ENCODE results near the gene MGP.

MGP gene

DNA sequence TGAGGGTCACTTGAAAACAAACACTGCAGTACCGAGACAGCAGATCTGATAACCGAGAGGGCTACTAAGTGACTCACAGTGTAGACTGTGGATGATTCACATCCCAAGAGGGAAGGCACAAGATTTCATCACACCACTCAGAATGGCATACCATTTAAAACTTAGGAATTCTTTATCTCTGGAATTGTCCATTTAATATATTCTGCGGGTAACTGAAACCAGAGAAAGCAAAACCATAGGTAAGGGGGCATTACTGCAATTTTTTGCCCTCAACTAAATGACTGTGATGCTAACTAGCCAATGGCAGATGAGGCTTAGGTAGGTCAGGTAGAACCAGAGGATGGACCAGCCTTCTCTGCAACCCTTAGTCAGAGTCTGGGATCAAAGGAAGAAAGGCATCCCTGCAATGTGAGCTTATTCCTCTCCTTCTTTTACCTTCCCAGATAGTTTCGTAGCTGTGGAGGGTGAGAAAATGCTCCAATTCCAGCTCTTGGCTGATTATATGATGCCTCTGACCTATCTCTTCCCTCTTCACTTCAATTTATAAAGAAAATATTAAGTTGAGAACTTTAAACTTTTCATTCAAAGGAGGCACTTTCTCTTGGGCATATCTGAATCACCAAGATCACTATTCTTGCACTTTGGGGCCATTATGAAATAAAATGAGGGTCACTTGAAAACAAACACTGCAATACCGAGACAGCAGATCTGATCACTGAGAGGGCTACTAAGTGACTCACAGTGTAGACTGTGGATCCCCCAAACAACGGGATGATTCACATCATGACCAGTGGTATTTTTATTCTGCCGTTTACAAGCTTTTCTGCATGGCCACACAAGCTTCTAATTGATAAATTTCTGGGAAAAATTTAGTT, 49.1 kb downstream of the MGP start:
- DNase-seq (ENCODE audit: low read depth) = peak; percentile 38
- TF ChIP-seq, protein P1, sequence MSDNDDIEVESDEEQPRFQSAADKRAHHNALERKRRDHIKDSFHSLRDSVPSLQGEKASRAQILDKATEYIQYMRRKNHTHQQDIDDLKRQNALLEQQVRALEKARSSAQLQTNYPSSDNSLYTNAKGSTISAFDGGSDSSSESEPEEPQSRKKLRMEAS (IDR thresholded peaks at IDR 0.05; ENCODE audit: low read depth, low read length) = no peak
- no peak overlapping the region for H3K4me3 ChIP-seq (ENCODE audit: low read depth, low read length)

DNA sequence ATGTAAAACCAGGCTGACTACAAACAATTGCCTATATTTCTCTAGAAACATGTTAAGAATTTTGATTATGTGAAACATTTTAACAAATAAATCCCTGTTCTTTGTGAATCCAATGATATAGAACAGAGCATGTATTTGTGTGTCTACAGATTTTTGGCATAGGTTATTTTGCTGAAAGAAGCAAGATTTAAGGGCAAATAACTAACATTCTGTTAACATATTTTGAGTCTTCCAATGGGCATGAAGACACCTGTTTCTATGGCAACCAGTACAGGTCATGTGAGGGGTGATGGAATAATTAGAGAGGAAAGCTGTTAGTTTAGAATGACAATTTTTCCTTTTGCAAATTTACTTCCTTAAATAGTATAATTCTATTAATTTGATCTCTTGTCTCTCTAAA, 51.1 kb downstream of the MGP start:
- TF ChIP-seq, protein P1 (IDR thresholded peaks at IDR 0.05; ENCODE audit: low read depth, low read length) = no peak
- no peak for TF ChIP-seq POLR2A (IDR thresholded peaks at IDR 0.05; ENCODE audit: extremely low read depth, insufficient read length)
- H3K4me3 ChIP-seq (ENCODE audit: low read depth, low read length) = no peak overlapping the region

DNA sequence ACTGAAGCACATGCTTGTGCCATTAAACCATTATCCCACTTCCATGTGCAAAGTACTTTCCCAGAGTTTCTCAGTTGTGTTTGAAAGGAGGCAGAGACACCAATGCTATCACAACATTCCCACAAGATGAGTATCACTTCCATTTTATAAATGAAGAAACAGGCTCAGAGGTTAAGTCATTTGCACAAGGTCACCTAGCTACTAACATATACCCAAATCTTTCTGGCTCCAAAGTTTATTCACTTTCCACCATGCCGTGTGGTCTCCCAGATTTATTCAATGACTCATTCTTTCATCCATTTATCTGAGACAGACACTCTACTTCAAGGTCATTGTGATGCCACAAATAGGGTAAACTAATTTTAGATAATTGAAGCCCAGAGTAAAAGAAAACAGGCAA, 51.7 kb downstream of the MGP start:
- TF ChIP-seq, protein P2, sequence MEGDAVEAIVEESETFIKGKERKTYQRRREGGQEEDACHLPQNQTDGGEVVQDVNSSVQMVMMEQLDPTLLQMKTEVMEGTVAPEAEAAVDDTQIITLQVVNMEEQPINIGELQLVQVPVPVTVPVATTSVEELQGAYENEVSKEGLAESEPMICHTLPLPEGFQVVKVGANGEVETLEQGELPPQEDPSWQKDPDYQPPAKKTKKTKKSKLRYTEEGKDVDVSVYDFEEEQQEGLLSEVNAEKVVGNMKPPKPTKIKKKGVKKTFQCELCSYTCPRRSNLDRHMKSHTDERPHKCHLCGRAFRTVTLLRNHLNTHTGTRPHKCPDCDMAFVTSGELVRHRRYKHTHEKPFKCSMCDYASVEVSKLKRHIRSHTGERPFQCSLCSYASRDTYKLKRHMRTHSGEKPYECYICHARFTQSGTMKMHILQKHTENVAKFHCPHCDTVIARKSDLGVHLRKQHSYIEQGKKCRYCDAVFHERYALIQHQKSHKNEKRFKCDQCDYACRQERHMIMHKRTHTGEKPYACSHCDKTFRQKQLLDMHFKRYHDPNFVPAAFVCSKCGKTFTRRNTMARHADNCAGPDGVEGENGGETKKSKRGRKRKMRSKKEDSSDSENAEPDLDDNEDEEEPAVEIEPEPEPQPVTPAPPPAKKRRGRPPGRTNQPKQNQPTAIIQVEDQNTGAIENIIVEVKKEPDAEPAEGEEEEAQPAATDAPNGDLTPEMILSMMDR (IDR thresholded peaks at IDR 0.05; ENCODE audit: low read depth, low read length) = no peak
- TF ChIP-seq, protein P1 (IDR thresholded peaks at IDR 0.05; ENCODE audit: low read depth, low read length) = no peak
- TF ChIP-seq MYC (IDR thresholded peaks at IDR 0.05; ENCODE audit: low read depth, low read length) = no peak
- no peak for TF ChIP-seq POLR2A (IDR thresholded peaks at IDR 0.05; ENCODE audit: extremely low read depth, insufficient read length)
- no peak overlapping the region for H3K4me3 ChIP-seq (ENCODE audit: low read depth, low read length)
- DNase-seq (ENCODE audit: low read depth) = no peak

More for the DNA sequence above, 51.1 kb downstream of the MGP start:
- DNase-seq (ENCODE audit: low read depth) = no peak

DNA sequence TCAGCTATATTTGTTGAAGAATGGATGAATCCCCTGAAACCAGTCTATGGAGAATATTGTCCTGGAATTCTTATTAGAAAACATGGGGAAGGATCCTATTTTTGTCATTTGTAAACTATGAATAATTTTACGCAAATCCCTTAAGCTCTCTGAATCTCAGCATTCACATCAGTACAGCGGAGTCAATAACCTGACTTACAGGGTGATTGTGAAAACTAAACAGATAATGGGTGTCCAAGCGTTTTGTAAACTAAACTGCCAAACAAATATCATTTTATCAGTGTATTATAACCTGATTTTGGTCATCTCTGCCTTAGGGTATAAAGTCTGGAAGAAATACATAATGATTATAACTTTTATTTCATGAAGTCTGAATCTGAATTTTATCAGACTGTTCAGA, 52.3 kb downstream of the MGP start:
- TF ChIP-seq POLR2A (IDR thresholded peaks at IDR 0.05; ENCODE audit: extremely low read depth, insufficient read length) (no peak), MYC (IDR thresholded peaks at IDR 0.05; ENCODE audit: low read depth, low read length) (no peak)
- TF ChIP-seq, protein P2 (IDR thresholded peaks at IDR 0.05; ENCODE audit: low read depth, low read length) = no peak
- TF ChIP-seq, protein P1 (IDR thresholded peaks at IDR 0.05; ENCODE audit: low read depth, low read length) = no peak
- no peak overlapping the region for H3K4me3 ChIP-seq (ENCODE audit: low read depth, low read length)
- DNase-seq (ENCODE audit: low read depth) = no peak
